KMS-11 (cell line): Measurements from ENCODE around the gene TMEM255A.
"Not testable (repeated sequence)": the region's sequence is repeated elsewhere in the genome, so short reads cannot be mapped to it uniquely, and the experiment has no call there.

Experiments used
- H2AFZ ChIP-seq: fragments of 200-600 bp; sonication (generic); 2 replicates; pipeline ENCODE4 v1.6.1; 2016; ENCODE audit warnings: antibody characterized with exemption, mixed run types, low read depth
- H3K27ac ChIP-seq: fragments of 200-600 bp; sonication (generic); 2 replicates; pipeline ENCODE4 v1.6.1; 2016; ENCODE audit warnings: mild to moderate bottlenecking, mixed run types
- H3K27me3 ChIP-seq: fragments of 200-600 bp; sonication (generic); 2 replicates; pipeline ENCODE4 v1.6.1; 2017; ENCODE audit warnings: mild to moderate bottlenecking, low read depth, mixed run types, moderate library complexity; ENCODE audit not compliant: insufficient read depth
- H3K36me3 ChIP-seq: fragments of 200-600 bp; sonication (generic); 2 replicates; pipeline ENCODE4 v1.6.1; 2017; ENCODE audit warnings: mild to moderate bottlenecking, mixed run types; ENCODE audit not compliant: insufficient read depth
- H3K4me1 ChIP-seq: fragments of 200-600 bp; sonication (generic); 2 replicates; pipeline ENCODE4 v1.6.1; 2016; ENCODE audit warnings: mild to moderate bottlenecking, low read depth, mixed run types; ENCODE audit not compliant: poor library complexity, severe bottlenecking
- H3K4me2 ChIP-seq: fragments of 200-600 bp; sonication (generic); 2 replicates; pipeline ENCODE4 v1.7.0; 2016; ENCODE audit warnings: mild to moderate bottlenecking, mixed run types
- H3K4me3 ChIP-seq: fragments of 200-600 bp; sonication (generic); IDR thresholded peaks from 2 replicates; pipeline ENCODE4 v1.6.1; 2017; ENCODE audit warnings: low read depth, low read length, mixed read lengths; ENCODE audit not compliant: insufficient read depth
- H3K79me2 ChIP-seq: fragments of 200-600 bp; sonication (generic); 2 replicates; pipeline ENCODE4 v1.6.1; 2016; ENCODE audit warnings: low read depth, mixed run types; ENCODE audit not compliant: insufficient read depth
- H3K9ac ChIP-seq: fragments of 200-600 bp; sonication (generic); 2 replicates; pipeline ENCODE4 v1.6.1; 2016; ENCODE audit warnings: mild to moderate bottlenecking, mixed run types
- H4K20me1 ChIP-seq: fragments of 200-600 bp; sonication (generic); 2 replicates; pipeline ENCODE4 v1.6.1; 2016; ENCODE audit warnings: mild to moderate bottlenecking, mixed run types; ENCODE audit not compliant: insufficient read depth
- CTCF ChIP-seq: fragments of 200-600 bp; sonication (generic); conservative IDR thresholded peaks from 2 replicates; pipeline ENCODE4 v1.6.1; 2017; ENCODE audit warnings: low read depth, mild to moderate bottlenecking, antibody characterized with exemption, low read length, moderate library complexity, mixed read lengths

The TMEM255A gene

GRCh38 chrX:120350450-120351138 lies 39.3 kb upstream of the TMEM255A start:
- H3K79me2 ChIP-seq, result no peaks in the 10 kb centered on the region
- no peaks in the 10 kb centered on the region for H3K27me3 ChIP-seq
- TF ChIP-seq CTCF, result no peak
- H3K9ac ChIP-seq, result no peak overlapping the region
- H3K36me3 ChIP-seq, result no peaks in the 10 kb centered on the region
- H3K27ac ChIP-seq, result no peak overlapping the region
- H4K20me1 ChIP-seq, result no peaks in the 10 kb centered on the region
- no peak overlapping the region for H3K4me2 ChIP-seq
- no peak overlapping the region for H3K4me3 ChIP-seq
- no peaks in the 10 kb centered on the region for H3K4me1 ChIP-seq
- no peak overlapping the region for H2AFZ ChIP-seq

- not testable (repeated sequence) for H4K20me1 ChIP-seq, H3K36me3 ChIP-seq, H3K27me3 ChIP-seq, H3K27ac ChIP-seq, H3K4me3 ChIP-seq, H3K79me2 ChIP-seq, H3K4me1 ChIP-seq, H3K9ac ChIP-seq, H3K4me2 ChIP-seq, H2AFZ ChIP-seq
These were observed 33.3 kb upstream of the TMEM255A start for GRCh38 chrX:120344566-120344965.

DNA sequence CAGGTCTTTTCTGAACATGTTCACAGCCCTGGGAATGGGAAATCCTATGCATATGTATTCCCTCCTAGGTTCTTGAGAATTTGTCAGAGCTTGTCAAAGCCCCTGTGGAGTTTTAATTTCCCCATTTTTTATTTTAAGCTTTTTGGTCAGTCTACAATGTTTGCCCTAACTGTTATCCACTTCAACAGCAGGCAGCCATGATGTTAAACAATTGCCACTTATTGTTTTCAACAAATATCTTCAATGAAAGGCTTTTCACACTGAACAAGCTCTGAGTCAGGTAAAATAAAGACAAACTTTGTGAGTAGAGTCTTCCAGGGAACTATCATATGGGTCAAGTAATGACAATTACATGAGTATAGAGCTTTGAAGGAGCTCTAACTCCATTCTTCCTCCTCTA lies 25.6 kb upstream of the TMEM255A start:
- H3K79me2 ChIP-seq, result no peaks in the 10 kb centered on the region
- H3K4me2 ChIP-seq, result no peak overlapping the region
- no peaks in the 10 kb centered on the region for H4K20me1 ChIP-seq
- no peak overlapping the region for H2AFZ ChIP-seq
- no peak overlapping the region for H3K27ac ChIP-seq
- H3K36me3 ChIP-seq, result no peaks in the 10 kb centered on the region
- H3K27me3 ChIP-seq, result no peaks in the 10 kb centered on the region
- no peak overlapping the region for H3K9ac ChIP-seq
- TF ChIP-seq CTCF, result no peak
- no peaks in the 10 kb centered on the region for H3K4me1 ChIP-seq
- no peak overlapping the region for H3K4me3 ChIP-seq

GRCh38 chrX:120335289-120335688 lies 24.0 kb upstream of the TMEM255A start:
- no peak overlapping the region for H3K4me3 ChIP-seq
- H3K4me1 ChIP-seq, result no peaks in the 10 kb centered on the region
- H3K36me3 ChIP-seq, result no peaks in the 10 kb centered on the region
- no peak overlapping the region for H2AFZ ChIP-seq
- H3K27me3 ChIP-seq, result no peaks in the 10 kb centered on the region
- TF ChIP-seq CTCF, result no peak
- H3K79me2 ChIP-seq, result no peaks in the 10 kb centered on the region
- no peak overlapping the region for H3K4me2 ChIP-seq
- no peaks in the 10 kb centered on the region for H4K20me1 ChIP-seq
- H3K9ac ChIP-seq, result no peak overlapping the region
- no peak overlapping the region for H3K27ac ChIP-seq

DNA sequence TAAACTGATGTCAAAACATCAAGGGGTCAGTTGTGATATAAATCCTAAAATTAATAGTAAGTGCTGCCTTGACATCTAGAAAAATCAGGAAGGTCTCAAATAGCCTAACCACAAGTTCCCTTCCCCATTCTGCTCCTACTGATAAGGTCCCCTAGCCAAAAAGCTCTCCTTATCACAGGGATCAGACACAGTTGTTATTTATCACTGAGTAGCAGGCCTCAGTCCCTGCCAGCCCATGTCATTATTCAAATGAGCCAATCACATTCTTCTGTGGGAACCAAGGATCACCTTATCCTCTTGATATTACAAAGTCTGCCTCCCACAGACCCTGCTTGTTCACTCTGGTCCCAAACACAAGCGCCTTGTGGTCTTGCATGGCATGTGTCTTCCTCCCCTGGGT lies 23.3 kb upstream of the TMEM255A start:
- H3K4me1 ChIP-seq, result no peaks in the 10 kb centered on the region
- H3K27ac ChIP-seq, result no peak overlapping the region
- H4K20me1 ChIP-seq, result no peaks in the 10 kb centered on the region
- H3K79me2 ChIP-seq, result no peaks in the 10 kb centered on the region
- H3K27me3 ChIP-seq, result no peaks in the 10 kb centered on the region
- no peak overlapping the region for H3K9ac ChIP-seq
- H2AFZ ChIP-seq, result no peak overlapping the region
- H3K4me3 ChIP-seq, result no peak overlapping the region
- H3K36me3 ChIP-seq, result no peaks in the 10 kb centered on the region
- no peak for TF ChIP-seq CTCF
- H3K4me2 ChIP-seq, result no peak overlapping the region
